ENCODE results near the gene KNDC1. TPM values are rescaled to one million over a fixed set of nuclear protein-coding genes. Genes with fewer than 3 reads are reported as not detected.

Gene KNDC1
- total and polyA plus RNA-seq, 2 of the 13 experiments (the other 11 are each of a cell fraction or from before 2014, with no cell fraction given) = 0.69 TPM; not detected in 1

GRCh38 chr10:133185916-133186315 lies 25.9 kb downstream of the KNDC1 start:
- TF ChIP-seq GFI1 (CRISPR knock-in tag; IDR thresholded peaks at IDR 0.05; ENCODE audit: borderline replicate concordance) = no peak
- TF ChIP-seq HNRNPK (IDR thresholded peaks at IDR 0.05; ENCODE audit: low read depth, low read length, poor library complexity, severe bottlenecking) = peak; percentile 48
- ChIA-PET CTCF (ENCODE audit: low intra/inter-chr PET ratio, low total read pairs) (no interaction called here), POLR2A (no interaction called here)
- H3K4me3 ChIP-seq (replicated peaks in 1 of 3; ENCODE audit: insufficient read depth in 1 of 3, low read depth in 2 of 3, low read length in 3 of 3) = no peak overlapping the region
- intact Hi-C loops (cut with micrococcal nuclease; ENCODE audit: unreplicated experiment) = no loop called here
- no peak overlapping the region for H3K9ac ChIP-seq (ENCODE audit: insufficient read depth, low read depth, low read length)
- peaks cover 11 to 42% of the 10 kb centered on the region in 2 experiments; a peak in 4 of 5 replicates for H3K27me3 ChIP-seq (ENCODE audit: control insufficient read depth in 1 of 2, insufficient read depth in 2 of 2, low read length in 2 of 2)
- ATAC-seq (no peak), DNase-seq (ENCODE audit: low spot score) (no peak), FAIRE-seq (no peak)
- no peak overlapping the region for H2AFZ ChIP-seq (ENCODE audit: low read length)
- no peak overlapping the region for H3K27ac ChIP-seq (ENCODE audit: extremely low read length, insufficient read depth, low read length)
- H3K36me3 ChIP-seq (replicated peaks in 1 of 2; ENCODE audit: control insufficient read depth in 1 of 2, insufficient read depth in 2 of 2, low read length in 2 of 2) = no peaks in the 10 kb centered on the region
- no peak overlapping the region for H3K4me2 ChIP-seq (ENCODE audit: low read depth, low read length)
- no peaks in the 10 kb centered on the region for H3K9me3 ChIP-seq (ENCODE audit: low read length)
- no peaks in the 10 kb centered on the region for H4K20me1 ChIP-seq (ENCODE audit: insufficient read depth, low read length)
- in situ Hi-C loops (cut with HindIII; ENCODE audit: extremely low pct_ligation_motif_present, low pct_unique_long_range_greater_than_20kb) = no loop called here
- H3K4me1 ChIP-seq (ENCODE audit: insufficient read depth, low read length) = peaks cover 10% of the 10 kb centered on the region; the same call in 1 of the 2 replicates
- H3K79me2 ChIP-seq (ENCODE audit: insufficient read depth, low read length) = no peaks in the 10 kb centered on the region
- 33% methylated on average over 3 of the region's 27 CpGs for WGBS (ENCODE audit: low lambda C conversion rate)
- no TSS peak for BruUV-seq (replicated peaks)

- no peaks in the 10 kb centered on the region for H3K36me3 ChIP-seq (replicated peaks in 1 of 2; ENCODE audit: control insufficient read depth in 1 of 2, insufficient read depth in 2 of 2, low read length in 2 of 2)
- H3K27me3 ChIP-seq (ENCODE audit: control insufficient read depth in 1 of 2, insufficient read depth in 2 of 2, low read length in 2 of 2) = peaks cover 11 to 37% of the 10 kb centered on the region in 2 experiments; a peak in 4 of 5 replicates
- ChIA-PET POLR2A (no interaction called here), CTCF (ENCODE audit: low intra/inter-chr PET ratio, low total read pairs) (no interaction called here)
- 34% methylated on average over 20 of the region's 34 CpGs for WGBS (ENCODE audit: low lambda C conversion rate)
- FAIRE-seq (no peak), ATAC-seq (no peak), DNase-seq (ENCODE audit: low spot score) (no peak)
- H2AFZ ChIP-seq (ENCODE audit: low read length) = no peak overlapping the region
- H3K9ac ChIP-seq (ENCODE audit: insufficient read depth, low read depth, low read length) = no peak overlapping the region
- BruUV-seq (replicated peaks) = no TSS peak
- H3K4me3 ChIP-seq (replicated peaks in 1 of 3; ENCODE audit: insufficient read depth in 1 of 3, low read depth in 2 of 3, low read length in 3 of 3) = no peak overlapping the region
- no peaks in the 10 kb centered on the region for H3K79me2 ChIP-seq (ENCODE audit: insufficient read depth, low read length)
- no peaks in the 10 kb centered on the region for H3K9me3 ChIP-seq (ENCODE audit: low read length)
- H3K27ac ChIP-seq (ENCODE audit: extremely low read length, insufficient read depth, low read length) = no peak overlapping the region
- intact Hi-C loops (cut with micrococcal nuclease; ENCODE audit: unreplicated experiment) = no loop called here
- in situ Hi-C loops (cut with HindIII; ENCODE audit: extremely low pct_ligation_motif_present, low pct_unique_long_range_greater_than_20kb) = no loop called here
- no peaks in the 10 kb centered on the region for H4K20me1 ChIP-seq (ENCODE audit: insufficient read depth, low read length)
- H3K4me2 ChIP-seq (ENCODE audit: low read depth, low read length) = no peak overlapping the region
- H3K4me1 ChIP-seq (ENCODE audit: insufficient read depth, low read length) = peaks cover 10% of the 10 kb centered on the region; the same call in 1 of the 2 replicates
- TF ChIP-seq JUNB (CRISPR knock-in tag; IDR thresholded peaks at IDR 0.05; ENCODE audit: borderline replicate concordance) = no peak
- TF ChIP-seq TBL1XR1 (IDR thresholded peaks at IDR 0.05; ENCODE audit: borderline replicate concordance, low read length, partially characterized antibody) = no peak
- TF ChIP-seq NONO (IDR thresholded peaks at IDR 0.05) = no peak
- no peak for TF ChIP-seq NONO (CRISPR knock-in tag; conservative IDR thresholded peaks at IDR 0.05)
- no peak for TF ChIP-seq ZSCAN29 (CRISPR knock-in tag; conservative IDR thresholded peaks at IDR 0.05)
- no peak for TF ChIP-seq SMARCC2 (IDR thresholded peaks at IDR 0.05)
- no peak for TF ChIP-seq HNF1A (IDR thresholded peaks at IDR 0.05; ENCODE audit: low read depth)
- no peak for TF ChIP-seq HNF1A (CRISPR knock-in tag; IDR thresholded peaks at IDR 0.05; ENCODE audit: borderline replicate concordance)
- no peak for TF ChIP-seq CHD2 (IDR thresholded peaks at IDR 0.05; ENCODE audit: low read depth, low read length)
- no peak for TF ChIP-seq KAT8 (CRISPR knock-in tag; IDR thresholded peaks at IDR 0.05)
- TF ChIP-seq DNMT3B (CRISPR knock-in tag; conservative IDR thresholded peaks at IDR 0.05) = no peak
- TF ChIP-seq ZMAT5 (CRISPR knock-in tag; IDR thresholded peaks at IDR 0.05; ENCODE audit: borderline replicate concordance, low read depth) = no peak
- no peak for TF ChIP-seq ZNF749 (CRISPR knock-in tag; IDR thresholded peaks at IDR 0.05; ENCODE audit: borderline replicate concordance)
Measured at GRCh38 chr10:133186416-133187090, 26.5 kb downstream of the KNDC1 start.

Measured in HepG2 (cell line).